CD4-positive, alpha-beta T cell treated with Interleukin-6 for 4 hours (primary cell): ENCODE results near the gene ESX1.
"Not testable (repeated sequence)": the region's sequence is repeated elsewhere in the genome, so short reads cannot be mapped to it uniquely, and the experiment has no call there.

Source experiments
- DNase-seq: peaks from one replicate; pipeline ENCODE4 v3.0.0-alpha.2; 2020; ENCODE audit warnings: mixed read lengths

ESX1 gene

DNA sequence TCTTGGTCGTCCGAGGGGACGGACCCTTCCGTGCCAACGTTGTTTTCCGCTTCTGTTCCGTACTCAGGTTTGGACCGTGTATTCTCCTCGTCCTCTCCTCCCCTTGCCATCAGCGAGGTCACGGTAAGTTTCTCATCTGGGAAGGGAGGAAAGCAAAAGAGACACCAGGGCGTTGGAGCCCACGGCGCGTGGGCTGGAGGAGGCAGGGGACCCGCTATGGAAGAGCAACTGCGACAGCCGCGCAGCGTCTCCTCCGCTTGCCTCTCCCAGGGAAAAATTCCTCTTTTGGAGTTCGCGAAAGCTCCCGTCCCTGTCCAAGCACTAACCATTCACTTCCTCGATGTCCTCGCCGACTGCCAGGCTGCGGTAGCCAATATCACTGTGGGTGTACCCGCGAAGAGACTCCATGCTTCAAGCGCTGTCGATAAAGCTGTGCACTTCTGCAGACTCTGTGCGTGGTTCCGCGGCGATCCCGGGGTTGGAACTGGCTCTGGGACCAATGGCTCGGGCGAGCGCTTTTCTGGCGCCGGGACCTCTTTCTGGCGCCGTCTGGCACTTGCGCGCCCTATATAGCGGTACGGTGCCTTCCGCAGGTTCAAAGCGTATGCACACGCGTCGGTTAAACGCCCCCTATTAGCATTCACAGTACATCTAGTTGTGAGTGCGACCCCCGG, at the start of gene ESX1:
Gene ESX1 (minus strand): TSS at position 492 of the 674 bp plus-strand sequence. CDS start 84 bp downstream, at position 408.
- DNase-seq = no peak

DNA sequence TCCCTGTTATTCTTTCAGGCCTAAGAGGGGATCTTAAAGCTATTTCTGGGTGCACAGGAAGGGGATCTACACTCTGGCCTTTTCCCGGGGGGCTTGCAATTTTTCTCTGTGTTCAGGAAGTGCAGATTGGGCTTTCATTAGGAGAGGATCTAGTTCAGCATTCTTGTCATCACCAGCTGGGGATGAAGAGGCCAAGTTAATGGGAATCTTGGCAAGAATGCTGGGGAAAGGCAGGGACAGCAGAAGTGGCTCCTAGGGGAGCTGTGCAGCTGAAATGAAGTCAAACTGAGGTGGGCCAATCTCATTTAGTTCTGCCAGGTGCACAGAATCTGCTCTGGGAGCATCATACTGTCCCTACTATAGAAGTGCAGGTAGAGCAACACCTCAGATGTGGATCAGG, 40.9 kb upstream of the ESX1 start:
- no peak for DNase-seq

DNA sequence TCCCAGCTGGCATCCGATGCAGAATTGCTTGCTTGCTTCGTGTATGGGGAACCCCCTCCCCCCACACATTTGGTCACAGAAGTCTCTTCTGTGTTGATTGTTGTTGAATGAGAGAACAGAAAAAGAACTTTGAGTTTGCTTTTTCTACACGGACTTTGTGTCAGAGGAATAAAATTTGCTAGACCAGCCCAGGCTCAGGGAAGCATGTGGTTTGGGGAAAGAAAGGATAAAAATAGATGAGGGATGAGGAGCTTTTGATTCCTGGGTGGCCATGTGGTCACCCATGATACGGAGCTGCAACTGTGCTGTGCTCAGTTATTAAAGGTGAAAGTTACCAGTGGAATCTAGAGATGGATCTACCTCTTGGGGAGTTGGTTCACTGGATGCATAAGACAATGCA, 34.2 kb upstream of the ESX1 start:
- no peak for DNase-seq

DNA sequence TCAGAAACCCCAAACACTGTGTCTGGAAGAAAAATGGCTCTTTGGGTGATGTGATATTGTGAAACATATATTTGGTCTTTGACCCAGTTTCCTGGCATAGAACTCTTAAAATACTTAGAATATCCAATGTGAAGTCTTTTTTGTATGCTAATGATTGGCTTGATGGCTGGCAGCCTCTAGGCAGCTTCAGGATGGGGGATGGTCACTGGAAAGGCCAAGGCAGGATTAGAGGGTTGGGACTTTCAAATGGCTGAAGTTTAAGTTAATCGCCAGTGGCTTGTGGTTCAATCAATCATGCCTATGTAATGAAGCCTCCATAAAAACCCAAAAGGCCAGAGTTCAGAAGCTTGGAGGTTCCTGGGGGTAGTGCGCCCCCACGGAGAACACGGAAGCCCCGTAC, 33.5 kb upstream of the ESX1 start:
- DNase-seq = no peak

DNA sequence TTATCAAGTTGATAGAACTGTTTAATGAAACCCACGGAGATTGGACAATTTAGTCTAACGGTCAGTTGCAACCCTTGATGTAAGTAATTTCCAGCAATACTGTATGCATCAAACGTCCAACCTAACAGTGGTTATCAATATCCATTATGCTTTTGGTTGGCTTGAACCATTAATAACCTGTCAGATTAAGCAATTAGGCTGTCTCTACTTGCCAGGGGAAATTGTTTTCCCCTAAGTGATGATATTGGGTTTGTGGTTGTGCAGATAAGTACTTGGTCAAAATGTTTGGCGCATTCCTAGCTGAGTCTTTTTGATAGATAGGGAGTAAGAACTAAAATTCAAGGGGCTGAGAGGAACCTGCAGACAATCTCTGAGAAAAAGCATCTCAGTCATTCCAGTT, 30.5 kb upstream of the ESX1 start:
- DNase-seq = no peak

DNA sequence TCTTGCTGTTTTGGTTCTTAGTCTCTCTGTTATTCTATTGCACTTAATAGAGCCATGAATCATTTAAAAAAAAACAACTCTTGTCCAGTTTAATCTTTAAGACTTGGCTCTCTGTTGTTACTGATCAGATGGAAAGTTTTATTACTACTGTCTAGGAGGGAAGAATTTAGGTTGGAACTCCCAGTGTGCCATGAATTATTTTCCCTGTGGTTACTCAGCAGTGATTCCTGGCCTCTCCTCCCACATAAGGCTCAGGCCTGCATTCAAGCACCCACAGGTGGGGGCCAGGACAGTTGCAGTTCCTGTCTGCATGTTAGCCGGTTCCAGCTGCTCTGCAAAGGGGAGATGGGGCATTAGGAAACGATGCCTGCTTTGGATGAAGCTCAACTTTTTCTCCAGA, 29.8 kb upstream of the ESX1 start:
- no peak for DNase-seq

DNA sequence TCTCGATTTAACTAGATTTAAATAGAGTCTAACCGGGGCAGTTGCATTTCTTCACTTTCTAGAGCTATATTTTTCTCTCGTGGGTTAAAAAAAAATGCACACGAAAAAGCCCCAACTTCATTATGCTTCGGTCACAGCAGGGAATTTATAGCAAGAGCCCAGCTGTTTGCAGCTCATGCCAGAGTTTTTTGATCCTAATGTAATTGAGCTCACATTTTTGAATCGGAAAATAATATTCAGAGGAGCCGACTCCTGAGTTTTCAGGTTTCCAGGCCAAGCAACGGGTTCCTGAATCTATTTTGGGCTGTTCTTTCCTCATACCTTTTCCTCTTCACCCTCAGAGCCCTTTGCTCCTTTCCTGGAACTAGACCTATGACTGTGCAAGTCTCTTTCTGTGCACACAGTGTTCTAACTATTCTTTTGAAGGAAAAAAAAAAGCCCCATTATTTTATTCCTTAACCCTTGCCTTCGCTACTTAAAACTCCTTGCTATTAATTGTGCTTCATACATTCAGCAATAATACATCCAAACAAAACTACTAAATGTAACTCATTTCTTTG, 27.5 kb upstream of the ESX1 start:
- no peak for DNase-seq

DNA sequence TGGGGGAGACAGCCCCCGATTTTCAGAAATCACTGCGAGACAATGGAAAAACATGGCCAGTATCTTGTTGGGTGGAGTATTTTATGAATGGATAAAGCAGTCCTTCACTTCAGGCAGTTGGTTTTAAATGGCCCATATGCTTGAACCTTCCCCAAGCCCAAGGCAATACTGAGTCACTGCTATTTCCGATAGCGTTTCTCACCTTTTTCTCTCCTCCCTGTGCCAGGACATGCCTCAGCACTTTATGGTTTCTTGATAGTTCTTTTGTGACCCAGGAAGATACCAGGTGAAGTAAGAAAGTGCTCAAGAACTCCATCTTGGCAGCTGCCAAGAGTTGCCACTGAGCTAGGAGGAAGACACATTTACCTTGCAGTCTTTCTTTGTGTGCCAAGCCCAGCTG, 26.8 kb upstream of the ESX1 start:
- no peak for DNase-seq

DNA sequence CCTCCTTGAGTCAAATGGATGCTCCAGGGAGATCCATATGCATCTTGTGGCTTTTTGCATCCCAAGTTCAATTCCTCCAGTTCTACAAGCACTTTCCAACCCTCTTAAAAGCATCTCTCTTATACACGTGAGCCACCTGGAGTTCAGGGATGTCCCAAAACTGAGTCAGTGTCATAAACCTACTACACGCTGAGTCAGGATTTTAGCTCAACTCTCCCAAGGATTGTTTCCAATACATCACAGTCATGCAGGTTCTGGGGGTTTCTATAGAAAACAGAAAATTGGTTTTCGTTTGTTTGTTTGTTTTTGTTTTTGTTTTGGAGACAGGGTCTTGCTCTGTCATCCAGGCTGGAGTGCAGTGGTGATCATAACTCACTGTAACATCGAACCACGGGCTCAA, 25.9 kb upstream of the ESX1 start:
- no peak for DNase-seq

DNA sequence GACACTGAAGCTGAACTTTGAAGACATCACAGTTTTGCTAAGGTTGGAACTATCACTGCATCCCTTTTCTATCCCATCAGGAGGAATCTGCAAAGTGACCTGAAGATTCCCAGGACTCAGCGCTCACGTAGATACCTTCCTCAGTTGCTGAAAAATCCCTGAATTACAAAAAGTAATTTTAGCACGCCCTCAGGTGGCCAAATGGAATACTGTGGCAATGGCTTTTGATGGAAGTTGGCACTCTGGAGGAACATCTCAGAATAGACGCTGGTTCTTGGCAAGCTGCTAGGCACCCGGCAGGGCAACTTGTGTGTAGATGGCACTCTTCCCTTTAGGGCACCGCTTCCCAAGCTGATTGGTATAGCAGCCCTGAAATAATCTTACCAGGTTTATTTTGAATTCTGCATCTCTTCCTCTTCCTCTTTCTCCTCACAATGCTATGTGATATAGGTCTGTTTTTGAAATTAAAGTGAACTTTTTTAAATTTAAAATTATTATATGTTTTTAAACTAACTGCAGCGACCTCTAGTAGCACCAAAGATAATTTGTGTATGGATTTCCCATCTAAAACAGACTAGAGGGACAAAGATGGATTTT, 16.3 kb upstream of the ESX1 start:
- peak; percentile 12 for DNase-seq

DNA sequence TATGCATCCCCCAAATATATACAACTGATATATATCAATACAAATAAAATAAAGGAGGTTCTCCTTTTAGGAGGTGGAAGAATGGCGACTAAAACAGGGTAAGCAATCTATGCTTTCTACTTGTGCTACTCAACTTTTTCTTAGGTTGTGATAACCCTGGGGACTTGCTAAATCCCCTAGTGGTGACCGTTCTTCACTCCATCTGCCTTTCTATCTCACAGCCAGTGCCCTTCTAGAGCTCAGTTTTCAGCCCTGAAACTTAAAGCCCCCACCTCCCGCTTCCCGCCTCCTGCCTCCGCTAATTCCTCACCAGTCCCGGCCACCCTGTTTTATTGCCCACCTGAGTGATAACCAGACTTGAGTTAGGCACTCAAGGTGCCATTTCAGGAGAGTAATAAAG, 15.5 kb upstream of the ESX1 start:
- no peak for DNase-seq

DNA sequence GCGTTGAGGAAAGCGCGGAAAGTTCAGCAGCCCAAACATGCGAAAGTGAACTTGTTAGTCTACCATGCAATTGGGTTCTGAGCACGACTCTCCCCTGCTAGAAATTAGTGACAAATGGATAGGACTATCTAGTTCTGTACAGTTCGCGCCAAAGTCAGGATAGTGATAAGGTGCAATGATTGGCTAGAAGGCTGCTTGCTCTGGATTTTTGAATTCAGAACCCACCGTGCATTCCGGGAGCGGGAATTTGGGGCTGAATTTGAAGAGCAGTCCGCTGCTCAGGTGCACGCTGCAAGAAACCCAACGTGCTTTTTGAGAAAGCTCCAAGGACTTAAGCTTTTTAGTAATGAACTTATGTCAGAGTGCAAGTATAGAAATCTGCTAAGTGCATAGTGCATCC, 732 bp upstream of the ESX1 start:
- no peak for DNase-seq

DNA sequence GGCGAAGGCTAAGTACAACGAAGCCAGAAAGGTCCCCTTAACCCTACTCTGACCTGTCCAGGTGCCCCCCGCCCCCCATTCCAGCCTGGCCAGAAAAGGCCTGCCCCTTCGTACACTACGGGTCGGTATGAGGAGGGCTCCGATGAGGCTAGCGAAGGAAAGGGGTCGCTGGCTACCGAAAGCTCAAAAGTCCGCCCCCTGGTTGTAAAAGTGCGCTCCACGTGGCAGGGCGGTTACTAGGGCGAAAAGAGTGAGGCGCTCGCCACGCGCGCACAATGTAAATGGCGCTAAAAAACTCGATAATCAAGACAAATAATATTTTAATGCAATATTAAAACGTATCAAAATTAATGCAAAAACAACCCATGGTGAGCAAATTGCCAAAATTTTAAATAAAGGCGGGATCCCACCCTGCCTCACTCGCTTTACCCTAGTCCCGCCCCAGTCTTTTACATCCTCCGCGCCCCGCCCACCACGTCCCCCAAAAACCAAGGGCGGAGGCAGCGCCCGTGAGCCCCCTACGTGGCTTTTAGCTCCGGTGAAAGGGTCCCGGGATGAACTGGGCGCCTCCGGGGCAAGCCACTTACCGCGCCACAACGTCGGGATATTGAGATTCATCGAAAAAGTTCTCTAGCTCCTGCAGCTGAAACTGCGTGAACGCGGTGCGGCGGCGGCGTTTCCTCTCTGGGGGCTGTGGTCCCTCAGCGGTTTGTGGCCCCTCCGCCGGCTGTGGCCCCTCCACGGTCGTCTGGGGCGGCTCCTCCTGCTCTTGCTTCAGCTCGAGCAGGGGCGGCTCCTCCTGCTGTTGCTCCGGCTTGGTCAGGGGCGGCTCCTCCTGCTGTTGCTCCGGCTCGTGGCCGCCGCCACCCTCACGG, 929 bp downstream of the ESX1 start:
- no peak for DNase-seq

DNA sequence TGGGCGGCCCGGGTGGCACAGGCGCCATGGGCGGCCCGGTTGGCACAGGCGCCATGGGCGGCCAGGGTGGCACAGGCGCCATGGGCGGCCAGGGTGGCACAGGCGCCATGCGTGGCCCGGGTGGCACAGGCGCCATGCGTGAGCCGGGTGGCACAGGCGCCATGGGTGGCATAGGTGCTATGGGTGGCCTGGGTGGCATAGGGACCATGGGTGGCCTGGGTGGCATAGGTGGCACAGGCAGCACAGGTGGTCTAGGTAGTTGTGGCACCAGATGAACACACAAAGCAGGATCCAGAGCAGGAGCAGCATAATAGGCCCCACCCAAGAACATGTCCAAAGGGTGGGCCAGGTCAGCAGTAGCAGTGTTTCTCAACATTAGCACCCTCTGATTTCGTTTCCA, 4.3 kb downstream of the ESX1 start:
- DNase-seq = no peak

DNA sequence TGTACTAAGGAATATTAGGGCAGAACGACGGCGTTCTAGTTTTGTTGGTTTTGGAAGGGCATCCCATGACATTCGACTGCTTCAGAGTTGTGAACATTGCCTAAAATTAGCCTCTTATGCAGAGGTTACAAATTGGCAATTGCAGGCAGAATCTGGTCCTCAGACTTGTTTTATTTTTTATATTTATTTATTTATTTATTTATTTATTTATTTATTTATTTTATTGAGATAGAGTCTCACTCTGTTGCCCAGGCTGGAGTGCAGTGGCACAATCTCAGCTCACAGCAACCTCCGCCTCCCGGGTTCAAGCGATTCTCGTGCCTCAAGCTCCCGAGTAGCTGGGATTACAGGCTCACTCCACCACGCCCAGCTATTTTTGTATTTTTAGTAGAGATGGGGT, 24.7 kb downstream of the ESX1 start:
- DNase-seq = not testable (repeated sequence)

DNA sequence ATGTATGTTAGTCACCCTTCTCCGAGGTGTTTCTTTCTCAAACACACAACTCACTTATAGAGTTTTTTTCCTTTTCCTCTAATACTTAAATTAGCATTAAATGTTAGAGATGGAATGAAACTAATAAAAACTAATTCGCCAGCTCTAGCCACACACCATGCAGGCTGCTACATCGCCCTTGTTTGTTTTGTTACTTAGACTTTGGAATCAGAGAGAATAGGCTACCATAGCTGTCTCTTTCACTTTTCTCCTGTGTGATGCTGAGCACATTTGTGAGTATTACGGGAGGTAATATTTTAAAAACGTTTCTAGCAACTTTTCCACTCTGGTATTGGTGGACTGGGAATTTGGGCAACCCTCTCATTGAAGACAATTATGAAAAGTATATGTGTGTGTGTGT, 43.5 kb downstream of the ESX1 start:
- DNase-seq = no peak

DNA sequence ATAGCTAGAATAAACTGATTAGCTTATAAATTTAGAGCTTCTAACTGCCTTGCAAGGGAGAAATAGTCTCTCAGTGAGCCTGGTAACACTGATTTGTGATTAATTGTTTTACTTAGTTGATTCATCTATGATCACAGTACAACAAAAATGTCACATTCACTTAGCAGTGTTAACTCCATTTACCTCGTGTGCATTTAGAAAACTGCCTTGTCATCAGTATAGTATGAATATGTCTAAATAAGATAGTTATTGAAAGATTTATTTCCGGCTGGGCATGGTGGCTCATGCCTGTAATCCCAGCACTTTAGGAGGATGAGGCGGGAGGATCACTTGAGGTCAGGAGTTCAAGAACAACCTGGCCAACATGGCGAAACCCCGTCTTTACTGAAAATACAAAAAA, 49.2 kb downstream of the ESX1 start:
- DNase-seq = no peak
